ENCODE data around the gene RASGRP3. TPM values are rescaled to one million over a fixed set of nuclear protein-coding genes. Genes with fewer than 3 reads are reported as not detected.

The RASGRP3 gene
- total RNA-seq, 1 experiment from 2014 or later, result 0.59 TPM

DNA sequence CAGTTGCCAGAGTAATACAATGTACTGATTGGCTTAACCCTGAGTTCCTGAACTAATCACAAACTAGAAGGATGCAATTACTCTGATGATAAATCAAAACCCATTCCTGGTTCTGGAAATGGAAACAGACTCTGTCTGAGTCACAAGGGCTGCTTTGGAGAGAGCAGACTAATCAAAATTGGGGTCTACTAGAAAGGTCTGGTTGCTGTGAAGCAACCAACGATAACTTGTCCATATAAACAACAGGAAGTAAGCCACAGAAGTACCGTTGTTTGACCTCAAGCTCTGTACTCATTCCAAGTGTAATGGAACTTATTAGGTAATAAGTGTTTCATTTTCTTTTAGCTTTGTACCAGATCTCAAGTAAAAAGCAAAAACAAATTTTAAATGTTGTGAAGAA is 49.7 kb downstream of the RASGRP3 start:
- intact Hi-C loops (cut with micrococcal nuclease), result no loop called here
- CTCF ChIA-PET, result no interaction called here
- H3K4me1 ChIP-seq (ENCODE audit: control insufficient read depth in 1 of 2, insufficient read depth in 2 of 2, low read length in 2 of 2), result peaks cover 0 to 4% of the 10 kb centered on the region in 2 experiments; a peak in 1 of 4 replicates
- no peak overlapping the region for H3K27ac ChIP-seq (ENCODE audit: low read depth, low read length)
- BruUV-seq (replicated peaks), result no TSS peak
- H3K79me2 ChIP-seq (ENCODE audit: insufficient read depth, low read length), result no peaks in the 10 kb centered on the region
- no peak overlapping the region for H3K4me2 ChIP-seq (ENCODE audit: low read length)
- no peak overlapping the region for H3K4me3 ChIP-seq (replicated peaks in 1 of 2; ENCODE audit: low read depth in 1 of 2, low read length in 2 of 2)
- RAD21 ChIA-PET (ENCODE audit: low non-redundant PET in 1 of 2, low total read pairs in 2 of 2, uncharacterized antibody in 2 of 2, unreplicated experiment in 2 of 2), result no interaction called here
- POLR2A ChIA-PET, result no interaction called here
- DNase-seq (ENCODE audit: low read depth, low spot score) (no peak), ATAC-seq (no peak)
- H3K9me3 ChIP-seq (ENCODE audit: control insufficient read depth in 1 of 2, insufficient read depth in 1 of 2, low read depth in 1 of 2, low read length in 2 of 2), result no peaks in the 10 kb centered on the region
- TF ChIP-seq CEBPB (IDR thresholded peaks at IDR 0.05; ENCODE audit: low read depth) (no peak), FOSL1 (IDR thresholded peaks at IDR 0.05; ENCODE audit: low read depth) (no peak), SRF (IDR thresholded peaks at IDR 0.05; ENCODE audit: low read depth) (no peak), EZH2phosphoT487 (IDR thresholded peaks at IDR 0.05; ENCODE audit: borderline replicate concordance) (no peak)
- 0 out of 2 replicates have a peak, but pooled peaks cover 2% of the 10 kb centered on the region for H3K9me2 ChIP-seq (ENCODE audit: insufficient read depth)
- H3K27me3 ChIP-seq (ENCODE audit: insufficient read depth, low read length), result no peaks in the 10 kb centered on the region
- no peak overlapping the region for H3K9ac ChIP-seq (ENCODE audit: low read length)
- H3K36me3 ChIP-seq (ENCODE audit: control insufficient read depth in 1 of 2, insufficient read depth in 2 of 2, low read length in 2 of 2), result no peaks in the 10 kb centered on the region
- no peak overlapping the region for H2AFZ ChIP-seq (ENCODE audit: low read depth, low read length, poor library complexity, severe bottlenecking)
- H4K20me1 ChIP-seq (ENCODE audit: insufficient read depth), result no peaks in the 10 kb centered on the region

GRCh38 chr2:33526921-33527320 is 50.5 kb downstream of the RASGRP3 start:
- TF ChIP-seq, protein P1, sequence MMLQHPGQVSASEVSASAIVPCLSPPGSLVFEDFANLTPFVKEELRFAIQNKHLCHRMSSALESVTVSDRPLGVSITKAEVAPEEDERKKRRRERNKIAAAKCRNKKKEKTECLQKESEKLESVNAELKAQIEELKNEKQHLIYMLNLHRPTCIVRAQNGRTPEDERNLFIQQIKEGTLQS (IDR thresholded peaks at IDR 0.05), result no peak
- TF ChIP-seq SIN3A (IDR thresholded peaks at IDR 0.05; ENCODE audit: low read depth) (no peak), EZH2 (IDR thresholded peaks at IDR 0.05) (no peak), POLR2AphosphoS5 (IDR thresholded peaks at IDR 0.05; ENCODE audit: low read depth, low read length) (no peak), YY1 (IDR thresholded peaks at IDR 0.05; ENCODE audit: extremely low read depth, insufficient replicate concordance, low read depth, low read length) (no peak), EGR1 (IDR thresholded peaks at IDR 0.05; ENCODE audit: low read depth) (no peak), CBX3 (IDR thresholded peaks at IDR 0.05; ENCODE audit: low read depth) (no peak), TCF7L2 (IDR thresholded peaks at IDR 0.05; ENCODE audit: borderline replicate concordance, extremely low read depth, insufficient read depth, insufficient read length) (no peak)
- TF ChIP-seq, protein P2, sequence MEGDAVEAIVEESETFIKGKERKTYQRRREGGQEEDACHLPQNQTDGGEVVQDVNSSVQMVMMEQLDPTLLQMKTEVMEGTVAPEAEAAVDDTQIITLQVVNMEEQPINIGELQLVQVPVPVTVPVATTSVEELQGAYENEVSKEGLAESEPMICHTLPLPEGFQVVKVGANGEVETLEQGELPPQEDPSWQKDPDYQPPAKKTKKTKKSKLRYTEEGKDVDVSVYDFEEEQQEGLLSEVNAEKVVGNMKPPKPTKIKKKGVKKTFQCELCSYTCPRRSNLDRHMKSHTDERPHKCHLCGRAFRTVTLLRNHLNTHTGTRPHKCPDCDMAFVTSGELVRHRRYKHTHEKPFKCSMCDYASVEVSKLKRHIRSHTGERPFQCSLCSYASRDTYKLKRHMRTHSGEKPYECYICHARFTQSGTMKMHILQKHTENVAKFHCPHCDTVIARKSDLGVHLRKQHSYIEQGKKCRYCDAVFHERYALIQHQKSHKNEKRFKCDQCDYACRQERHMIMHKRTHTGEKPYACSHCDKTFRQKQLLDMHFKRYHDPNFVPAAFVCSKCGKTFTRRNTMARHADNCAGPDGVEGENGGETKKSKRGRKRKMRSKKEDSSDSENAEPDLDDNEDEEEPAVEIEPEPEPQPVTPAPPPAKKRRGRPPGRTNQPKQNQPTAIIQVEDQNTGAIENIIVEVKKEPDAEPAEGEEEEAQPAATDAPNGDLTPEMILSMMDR (IDR thresholded peaks at IDR 0.05 in 2 of 3, conservative IDR thresholded peaks at IDR 0.05 in 1 of 3; ENCODE audit: borderline replicate concordance in 1 of 3, insufficient read depth in 1 of 3, low read depth in 2 of 3, low read length in 2 of 3), result no peak
- Histone ChIP-seq H3K27ac (ENCODE audit: low read depth, low read length) (no peak overlapping the region), H3K9me2 (ENCODE audit: insufficient read depth) (0 out of 2 replicates have a peak, but pooled peaks cover 2% of the 10 kb centered on the region), H3K9me3 (ENCODE audit: control insufficient read depth in 1 of 2, insufficient read depth in 1 of 2, low read depth in 1 of 2, low read length in 2 of 2) (no peaks in the 10 kb centered on the region), H3K4me3 (replicated peaks in 1 of 2; ENCODE audit: low read depth in 1 of 2, low read length in 2 of 2) (no peak overlapping the region), H3K27me3 (ENCODE audit: insufficient read depth, low read length) (no peaks in the 10 kb centered on the region), H3K79me2 (ENCODE audit: insufficient read depth, low read length) (no peaks in the 10 kb centered on the region), H3K36me3 (ENCODE audit: control insufficient read depth in 1 of 2, insufficient read depth in 2 of 2, low read length in 2 of 2) (no peaks in the 10 kb centered on the region), H3K4me2 (ENCODE audit: low read length) (no peak overlapping the region), H4K20me1 (ENCODE audit: insufficient read depth) (no peaks in the 10 kb centered on the region), H2AFZ (ENCODE audit: low read depth, low read length, poor library complexity, severe bottlenecking) (no peak overlapping the region), H3K9ac (ENCODE audit: low read length) (no peak overlapping the region), H3K4me1 (ENCODE audit: control insufficient read depth in 1 of 2, insufficient read depth in 2 of 2, low read length in 2 of 2) (peaks cover 0 to 4% of the 10 kb centered on the region in 2 experiments; a peak in 1 of 4 replicates)
- DNase-seq (ENCODE audit: low read depth, low spot score) (no peak), ATAC-seq (no peak)
- CTCF ChIA-PET, result no interaction called here
- POLR2A ChIA-PET, result no interaction called here
- BruUV-seq (replicated peaks), result no TSS peak
- intact Hi-C loops (cut with micrococcal nuclease), result no loop called here
- RAD21 ChIA-PET (ENCODE audit: low non-redundant PET in 1 of 2, low total read pairs in 2 of 2, uncharacterized antibody in 2 of 2, unreplicated experiment in 2 of 2), result no interaction called here

Measured in HCT116 (cell line).